Skin epidermis (tissue), 12 donors: ENCODE measurements around the gene NAA15.
"Not testable (repeated sequence)": the region's sequence is repeated elsewhere in the genome, so short reads cannot be mapped to it uniquely, and the experiment has no call there.

Experiments
- H3K27ac ChIP-seq, 21 experiments: fragments of 200-600 bp; sonication (generic) in 11 of 21; one replicate each; pipeline ENCODE4 v1.5.0; 2020; ENCODE audit warnings: mild to moderate bottlenecking in 3 of 21, inconsistent platforms in 2 of 21, moderate library complexity in 2 of 21
- H3K4me3 ChIP-seq, 7 experiments: fragments of 200-600 bp; sonication (generic) in 2 of 7; one replicate each; pipeline ENCODE4 v1.5.0; 2020; ENCODE audit warnings: inconsistent platforms in 2 of 7, mild to moderate bottlenecking in 2 of 7, moderate library complexity in 1 of 7

The NAA15 gene

GRCh38 chr4:139329665-139330200 lies 28.4 kb downstream of the NAA15 start:
- H3K4me3 ChIP-seq, result no peak overlapping the region
- no peak overlapping the region for H3K27ac ChIP-seq

- no peak overlapping the region for H3K4me3 ChIP-seq
These were observed 29.0 kb downstream of the NAA15 start for GRCh38 chr4:139330283-139330682.

GRCh38 chr4:139331185-139331584 lies 29.9 kb downstream of the NAA15 start:
- H3K27ac ChIP-seq, result no peak overlapping the region
- H3K4me3 ChIP-seq, result no peak overlapping the region

More at GRCh38 chr4:139330283-139330682, 29.0 kb downstream of the NAA15 start:
- H3K27ac ChIP-seq, result no peak overlapping the region

DNA sequence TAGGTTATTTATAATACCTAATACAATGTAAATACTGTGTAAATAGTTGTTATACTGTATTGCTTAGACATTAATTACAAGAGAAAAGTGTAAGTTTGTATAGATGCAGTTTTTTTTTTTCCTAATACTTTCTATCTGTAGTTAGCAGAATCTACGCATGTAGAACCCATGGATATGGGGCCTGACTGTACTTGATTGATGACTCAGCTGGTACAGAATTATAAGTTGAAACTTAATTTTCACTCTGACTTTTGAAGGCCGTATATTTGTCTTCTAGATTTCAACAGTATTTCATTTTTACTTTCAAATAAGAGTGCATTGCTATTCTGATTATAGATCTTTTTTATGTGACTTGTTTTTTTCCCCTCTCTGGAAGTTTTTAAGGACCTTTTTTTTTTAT lies 31.7 kb downstream of the NAA15 start:
- no peak overlapping the region for H3K4me3 ChIP-seq
- H3K27ac ChIP-seq, result no peak overlapping the region

DNA sequence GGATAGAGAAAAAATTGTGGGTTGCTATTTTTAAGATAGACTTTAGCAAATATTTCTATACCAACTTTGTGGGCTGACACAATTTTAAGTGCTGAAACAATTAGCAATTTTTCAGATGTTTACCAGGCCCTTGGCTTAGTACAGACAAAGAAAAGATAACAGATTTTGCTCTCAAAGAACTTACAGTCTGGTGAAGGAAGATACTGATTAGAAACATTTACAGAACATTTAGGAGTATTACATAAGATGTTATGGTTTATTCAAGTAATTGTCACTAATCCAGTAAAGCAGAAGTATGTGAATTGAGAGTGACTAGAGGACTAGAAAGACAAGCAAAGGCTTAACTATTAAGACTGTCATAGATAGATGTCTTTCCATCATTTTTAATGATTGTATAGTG lies 36.3 kb downstream of the NAA15 start:
- Histone ChIP-seq H3K27ac (no peak overlapping the region), H3K4me3 (no peak overlapping the region)

DNA sequence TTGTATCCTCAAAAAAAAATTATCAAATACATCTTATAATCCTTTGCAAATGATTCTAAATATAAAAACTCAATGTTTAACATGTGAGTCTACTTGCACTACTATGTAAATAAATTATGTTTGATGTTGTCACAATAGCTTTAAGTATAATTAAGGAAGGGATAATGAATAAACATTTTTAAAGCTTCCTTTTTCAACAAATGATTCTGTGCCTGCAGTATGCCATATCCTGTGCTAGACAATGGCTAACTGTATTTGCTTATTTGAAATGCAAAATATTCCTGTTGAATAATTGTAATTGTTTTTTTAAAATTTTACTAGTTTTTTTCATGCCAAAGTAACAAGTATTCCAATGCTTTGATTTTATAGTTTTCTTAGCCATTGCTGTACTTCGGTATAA lies 60.0 kb downstream of the NAA15 start:
- H3K4me3 ChIP-seq, result no peak overlapping the region
- no peak overlapping the region for H3K27ac ChIP-seq

DNA sequence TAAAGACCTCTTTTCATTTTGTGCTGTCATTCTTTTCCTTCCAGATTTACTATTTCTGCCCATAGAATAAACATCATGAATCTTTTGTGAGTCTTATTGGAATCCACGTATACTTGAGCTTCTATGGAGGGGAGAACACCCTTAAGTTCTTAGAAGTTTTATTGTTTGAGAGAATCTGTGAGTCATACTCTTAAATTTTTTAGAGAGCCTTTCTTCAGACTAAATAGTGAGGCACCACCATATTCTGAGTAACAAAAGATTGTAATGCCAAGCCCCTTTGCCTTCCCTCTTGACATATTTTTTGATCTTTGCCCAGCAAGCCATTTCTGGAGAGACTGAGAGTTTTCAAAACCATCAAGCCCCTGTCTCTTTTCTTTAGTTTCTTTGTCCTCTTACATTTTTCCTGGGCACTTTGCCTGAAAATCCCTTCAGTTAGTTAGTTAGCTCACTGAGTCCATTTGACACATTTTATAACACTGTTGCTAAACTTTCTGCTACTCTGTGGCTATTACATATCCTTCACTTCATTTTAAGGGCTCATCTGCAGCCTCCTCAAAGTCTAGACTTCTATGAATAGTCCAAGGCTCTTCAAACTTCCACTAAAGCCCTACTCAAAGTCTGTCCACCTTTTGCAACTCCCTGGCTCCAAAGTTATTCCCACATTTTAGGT lies 66.3 kb downstream of the NAA15 start:
- Histone ChIP-seq H3K27ac (no peak overlapping the region), H3K4me3 (no peak overlapping the region)

DNA sequence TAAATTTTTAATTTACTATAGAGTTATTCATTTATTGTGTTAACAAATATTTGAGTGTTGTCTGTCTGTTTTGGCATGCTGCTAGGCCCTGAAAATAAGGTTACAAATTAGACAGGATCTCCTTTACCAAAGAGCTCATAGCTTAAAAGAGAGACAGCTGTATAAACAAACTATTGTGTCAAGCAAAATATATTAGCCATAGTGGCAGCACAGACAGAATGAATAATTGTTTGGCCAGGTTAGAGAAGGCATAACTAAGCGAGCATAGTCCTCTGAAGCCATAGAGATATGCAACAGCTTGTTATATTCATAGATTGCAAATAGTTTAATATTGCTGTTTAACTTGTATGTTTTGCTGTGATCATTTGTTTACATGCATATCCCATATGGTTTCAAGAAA lies 67.7 kb downstream of the NAA15 start:
- Histone ChIP-seq H3K27ac (no peak overlapping the region), H3K4me3 (no peak overlapping the region)

DNA sequence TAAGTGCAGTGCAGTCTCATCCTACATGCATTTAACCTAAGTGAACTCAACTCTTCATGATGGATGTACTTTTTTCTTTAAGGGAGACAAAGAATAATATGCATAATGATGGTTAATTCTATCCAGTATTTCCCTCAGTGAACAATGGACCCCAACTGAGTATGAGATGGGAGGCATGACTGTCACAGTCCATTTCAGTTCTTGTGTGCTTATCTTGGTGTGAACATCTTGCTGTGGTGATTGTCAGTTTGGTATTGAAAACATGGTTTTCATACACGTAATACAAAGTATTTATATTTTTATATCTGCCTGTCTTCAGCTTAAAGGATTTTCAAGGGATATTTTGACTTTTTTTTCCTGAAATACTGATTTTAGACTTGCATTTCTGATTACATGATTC lies 72.9 kb downstream of the NAA15 start:
- H3K4me3 ChIP-seq, result no peak overlapping the region
- no peak overlapping the region for H3K27ac ChIP-seq

DNA sequence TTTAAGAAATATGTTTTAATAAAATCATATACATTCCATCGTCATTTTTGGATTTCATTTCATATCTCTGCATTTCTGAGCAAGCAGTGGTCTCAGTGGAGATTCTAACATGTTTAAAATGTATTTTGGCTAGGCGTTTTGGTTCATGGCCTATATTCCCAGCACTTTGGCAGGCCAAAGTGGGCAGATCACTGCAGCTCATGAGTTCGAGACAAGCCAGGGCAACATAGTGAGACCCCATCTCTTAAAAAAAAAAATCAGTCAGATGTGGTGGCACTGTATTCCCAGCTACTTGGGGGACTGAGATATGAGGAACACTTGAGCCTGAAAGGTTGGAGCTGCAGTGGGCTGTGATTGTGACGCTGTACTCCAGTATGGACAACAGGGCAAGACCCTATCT lies 85.1 kb downstream of the NAA15 start:
- no peak overlapping the region for H3K27ac ChIP-seq
- H3K4me3 ChIP-seq, result no peak overlapping the region

- Histone ChIP-seq H3K27ac (no peak overlapping the region), H3K4me3 (no peak overlapping the region)
These were observed 87.8 kb downstream of the NAA15 start for GRCh38 chr4:139389102-139389501.

DNA sequence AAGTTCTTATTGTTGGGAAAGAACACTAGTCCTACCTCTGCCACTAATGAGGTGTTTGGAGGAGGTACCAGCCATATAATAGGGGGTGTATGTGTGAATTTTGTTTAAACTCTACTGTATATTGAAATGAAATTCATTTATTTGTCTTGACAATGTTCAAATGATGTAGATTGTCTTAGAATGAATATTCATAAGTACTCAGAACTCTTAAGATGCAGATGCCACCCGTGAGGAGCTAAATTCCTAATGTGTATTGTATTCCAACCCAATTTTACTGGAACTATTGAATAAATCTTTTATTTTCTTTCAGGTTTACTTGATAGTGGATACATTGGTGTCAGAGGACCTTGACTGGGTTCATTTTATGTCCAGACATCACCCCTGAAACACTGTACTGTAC lies 88.7 kb downstream of the NAA15 start:
- Histone ChIP-seq H3K27ac (no peak overlapping the region), H3K4me3 (no peak overlapping the region)

DNA sequence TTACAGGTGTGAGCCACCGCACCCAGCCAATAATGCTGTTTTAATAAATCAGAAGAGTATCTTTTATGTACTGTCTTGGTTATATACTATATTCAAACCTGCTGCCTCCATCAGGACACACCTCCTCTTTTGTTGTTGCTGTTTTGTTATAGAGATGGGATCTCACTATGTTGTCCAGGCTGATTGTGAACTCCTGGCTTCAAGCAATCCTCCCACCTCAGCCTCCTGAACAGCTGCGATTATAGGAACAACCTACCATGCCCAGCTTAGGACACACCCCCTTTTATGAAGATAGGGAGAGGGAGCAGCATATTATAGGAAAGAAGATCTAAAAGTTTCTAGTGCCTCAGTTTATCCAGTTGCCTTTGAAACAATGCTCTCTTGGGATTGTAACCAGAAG lies 90.4 kb downstream of the NAA15 start:
- Histone ChIP-seq H3K4me3 (no peak overlapping the region), H3K27ac (no peak overlapping the region)

DNA sequence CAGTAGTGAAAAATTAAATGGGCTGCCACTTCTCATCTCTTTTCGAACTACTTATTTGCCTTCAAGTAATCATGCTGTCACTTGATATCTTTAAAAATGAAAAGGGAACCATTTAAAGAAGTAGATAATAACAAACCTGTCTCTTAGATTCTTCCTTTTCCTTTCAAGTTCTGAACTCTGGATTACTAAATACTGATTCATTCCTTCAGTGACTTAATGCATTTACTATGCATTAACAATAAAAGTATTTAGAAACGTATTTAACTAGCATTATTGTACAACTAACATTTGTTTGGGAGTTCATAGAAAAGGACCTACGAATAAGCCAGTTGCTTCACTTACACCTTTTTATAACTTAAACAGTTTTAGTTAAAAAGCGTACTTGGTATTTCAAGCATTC lies 91.5 kb downstream of the NAA15 start:
- no peak overlapping the region for H3K27ac ChIP-seq
- H3K4me3 ChIP-seq, result no peak overlapping the region

- no peak overlapping the region for H3K27ac ChIP-seq
These were observed 100.1 kb downstream of the NAA15 start for GRCh38 chr4:139401368-139401767.

GRCh38 chr4:139402436-139402835 lies 101.1 kb downstream of the NAA15 start:
- H3K27ac ChIP-seq, result no peak overlapping the region
- H3K4me3 ChIP-seq, result no peak overlapping the region

More at GRCh38 chr4:139401368-139401767, 100.1 kb downstream of the NAA15 start:
- no peak overlapping the region for H3K4me3 ChIP-seq

DNA sequence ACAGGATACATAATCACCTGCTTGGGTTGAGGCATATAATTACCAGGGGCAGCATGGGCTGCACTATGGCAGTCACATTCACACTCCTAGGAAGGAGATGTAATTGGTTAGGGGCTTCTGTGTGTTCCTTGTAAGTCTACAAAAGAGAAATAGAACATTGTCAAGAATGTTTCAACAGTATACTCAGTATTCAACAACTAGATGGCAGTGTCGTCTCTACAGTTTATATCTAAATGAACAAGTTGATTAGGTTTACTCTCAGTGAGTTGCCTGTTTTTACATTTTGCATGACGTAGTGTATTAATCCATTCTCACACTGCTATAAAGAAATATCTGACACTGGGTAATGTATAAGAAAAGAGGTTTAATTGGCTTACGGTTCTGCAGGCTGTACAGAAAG lies 102.2 kb downstream of the NAA15 start:
- no peak overlapping the region for H3K27ac ChIP-seq
- no peak overlapping the region for H3K4me3 ChIP-seq

DNA sequence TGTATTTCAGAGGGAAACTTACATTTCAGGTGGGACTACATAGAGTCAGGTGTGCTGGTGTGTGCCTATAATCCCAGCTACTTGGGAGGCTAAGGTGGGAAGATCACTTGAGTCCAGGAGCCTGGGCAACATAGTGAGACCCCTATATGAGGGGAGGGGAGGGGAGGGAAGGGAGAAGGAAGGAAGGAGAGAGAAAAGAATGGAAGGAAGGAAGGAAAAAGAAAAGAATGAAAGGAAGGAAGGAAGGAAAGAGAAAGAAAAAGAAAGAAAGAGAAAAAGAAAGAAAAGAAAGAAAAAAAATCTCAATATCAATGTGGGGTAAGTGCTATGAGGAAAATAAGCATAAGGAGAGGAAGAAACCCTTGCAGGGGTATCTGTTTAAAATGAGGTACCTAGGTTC lies 109.0 kb downstream of the NAA15 start:
- H3K27ac ChIP-seq, result no peak overlapping the region

GRCh38 chr4:139414671-139415210 lies 113.4 kb downstream of the NAA15 start:
- H3K27ac ChIP-seq, H3K4me3 ChIP-seq: not testable (repeated sequence)

More for the DNA sequence above, 109.0 kb downstream of the NAA15 start:
- H3K4me3 ChIP-seq, result no peak overlapping the region

DNA sequence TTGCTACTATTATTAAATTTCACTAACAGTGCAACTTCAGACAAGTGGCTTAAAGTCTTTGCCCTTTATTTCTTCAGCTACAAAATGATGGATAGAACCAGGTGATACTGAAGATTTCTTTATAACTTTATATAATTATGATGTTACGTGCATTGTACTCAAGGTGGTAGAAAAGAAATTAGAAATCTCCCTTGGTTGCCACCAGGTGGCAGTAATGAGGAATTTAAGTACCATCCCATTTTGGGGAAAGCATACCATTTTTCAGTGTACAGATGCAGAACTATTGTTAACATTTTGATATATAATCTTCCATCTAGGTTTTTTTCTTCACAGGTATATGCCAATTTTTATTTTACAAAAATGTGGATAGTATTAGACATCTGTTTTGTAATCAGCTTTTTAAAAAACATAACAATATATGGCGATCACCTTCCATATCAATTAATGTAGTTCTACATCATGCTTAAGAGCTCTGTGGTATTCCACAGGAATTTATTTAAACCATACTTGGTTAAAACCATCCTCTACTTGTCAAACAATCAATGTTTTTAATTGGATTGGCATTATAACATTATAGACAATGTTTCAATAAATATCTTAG lies 114.9 kb downstream of the NAA15 start:
- no peak overlapping the region for H3K4me3 ChIP-seq
- no peak overlapping the region for H3K27ac ChIP-seq

- H3K27ac ChIP-seq, result peak overlapping the region in 17 of 21 experiments; percentile 1 to 77 (median 48)
These were observed 118.1 kb downstream of the NAA15 start for GRCh38 chr4:139419388-139419914.

More at GRCh38 chr4:139419388-139419914, 118.1 kb downstream of the NAA15 start:
- no peak overlapping the region for H3K4me3 ChIP-seq
